Activated CD8-positive, alpha-beta memory T cell treated with anti-CD3 and anti-CD28 coated beads for 36 hours (primary cell): ENCODE measurements around the gene CDS1. TPM values are rescaled to one million over a fixed set of nuclear protein-coding genes. Genes with fewer than 3 reads are reported as not detected.

Experiments used
- CTCF ChIA-PET: fragments of 350-600 bp; sonication (Branson Sonifier 250); formaldehyde crosslinking; loops from one replicate; lab custom pipeline; 2021; ENCODE audit warnings: antibody characterized with exemption; lab: Charles Lee
- POLR2A ChIA-PET: fragments of 350-600 bp; sonication (Branson Sonifier 250); formaldehyde crosslinking; loops from one replicate; lab custom pipeline; 2021; ENCODE audit warnings: antibody characterized with exemption; lab: Charles Lee
- total RNA-seq, 2 experiments: library from RNA; stranded (reverse); gene quantifications; one replicate each; pipeline ENCODE4 v1.2.3, GENCODE V29; 2021

CDS1 gene
- total RNA-seq, 2 experiments from 2014 or later = 0.06 TPM; not detected in 1

- CTCF ChIA-PET = no interaction called here
These were observed 14.5 kb downstream of the CDS1 start for GRCh38 chr4:84597450-84597849.

GRCh38 chr4:84606645-84607044 lies 23.7 kb downstream of the CDS1 start:
- ChIA-PET POLR2A (no interaction called here), CTCF (no interaction called here)

More at GRCh38 chr4:84597450-84597849, 14.5 kb downstream of the CDS1 start:
- POLR2A ChIA-PET = no interaction called here

- ChIA-PET CTCF (interaction anchor here (0.6 kb wide), 1 partner anchor 9 kb away, joined by 3 read pairs; no protein-coding TSS in a partner anchor), POLR2A (no interaction called here)
These were observed 28.6 kb downstream of the CDS1 start for GRCh38 chr4:84611531-84611930.

GRCh38 chr4:84614891-84615290 lies 32.0 kb downstream of the CDS1 start:
- ChIA-PET CTCF (no interaction called here), POLR2A (no interaction called here)

GRCh38 chr4:84615355-84615754 lies 32.4 kb downstream of the CDS1 start:
- CTCF ChIA-PET = no interaction called here
- POLR2A ChIA-PET = no interaction called here

GRCh38 chr4:84622959-84623358 lies 40.0 kb downstream of the CDS1 start:
- POLR2A ChIA-PET = no interaction called here
- CTCF ChIA-PET = no interaction called here

- POLR2A ChIA-PET = no interaction called here
- CTCF ChIA-PET = no interaction called here
These were observed 40.7 kb downstream of the CDS1 start for GRCh38 chr4:84623661-84624060.

GRCh38 chr4:84626673-84627072 lies 43.7 kb downstream of the CDS1 start:
- ChIA-PET CTCF (no interaction called here), POLR2A (no interaction called here)

GRCh38 chr4:84631573-84631972 lies 48.6 kb downstream of the CDS1 start:
- POLR2A ChIA-PET = no interaction called here

GRCh38 chr4:84632092-84632491 lies 49.2 kb downstream of the CDS1 start:
- CTCF ChIA-PET = no interaction called here
- POLR2A ChIA-PET = no interaction called here

More at GRCh38 chr4:84631573-84631972, 48.6 kb downstream of the CDS1 start:
- CTCF ChIA-PET = no interaction called here

GRCh38 chr4:84634961-84635360 lies 52.0 kb downstream of the CDS1 start:
- CTCF ChIA-PET = no interaction called here
- POLR2A ChIA-PET = no interaction called here

- CTCF ChIA-PET = no interaction called here
- POLR2A ChIA-PET = no interaction called here
These were observed 55.2 kb downstream of the CDS1 start for GRCh38 chr4:84638092-84638491.

- CTCF ChIA-PET = no interaction called here
- POLR2A ChIA-PET = no interaction called here
These were observed 56.2 kb downstream of the CDS1 start for GRCh38 chr4:84639145-84639544.

- POLR2A ChIA-PET = no interaction called here
- CTCF ChIA-PET = no interaction called here
These were observed 61.2 kb downstream of the CDS1 start for GRCh38 chr4:84644087-84644486.

- CTCF ChIA-PET = no interaction called here
These were observed 64.5 kb downstream of the CDS1 start for GRCh38 chr4:84647312-84647884.

GRCh38 chr4:84648178-84648577 lies 65.3 kb downstream of the CDS1 start:
- POLR2A ChIA-PET = no interaction called here
- CTCF ChIA-PET = no interaction called here

More at GRCh38 chr4:84647312-84647884, 64.5 kb downstream of the CDS1 start:
- POLR2A ChIA-PET = no interaction called here

GRCh38 chr4:84648863-84649647 lies 66.1 kb downstream of the CDS1 start:
- POLR2A ChIA-PET = no interaction called here
- CTCF ChIA-PET = no interaction called here

- ChIA-PET POLR2A (no interaction called here), CTCF (no interaction called here)
These were observed 68.6 kb downstream of the CDS1 start for GRCh38 chr4:84651499-84651898.

- POLR2A ChIA-PET = no interaction called here
- CTCF ChIA-PET = no interaction called here
These were observed 69.6 kb downstream of the CDS1 start for GRCh38 chr4:84652478-84652877.

GRCh38 chr4:84660606-84661005 lies 77.7 kb downstream of the CDS1 start:
- ChIA-PET CTCF (no interaction called here), POLR2A (no interaction called here)
